ENCODE results near the gene COL5A1. TPM values are rescaled to one million over a fixed set of nuclear protein-coding genes. Genes with fewer than 3 reads are reported as not detected.
A peak's percentile ranks its signal among the peaks of the same experiment; 100 is the strongest.

COL5A1 gene
- total and polyA plus RNA-seq, 4 donors: 12.2 to 169 (median 65.4) TPM

DNA sequence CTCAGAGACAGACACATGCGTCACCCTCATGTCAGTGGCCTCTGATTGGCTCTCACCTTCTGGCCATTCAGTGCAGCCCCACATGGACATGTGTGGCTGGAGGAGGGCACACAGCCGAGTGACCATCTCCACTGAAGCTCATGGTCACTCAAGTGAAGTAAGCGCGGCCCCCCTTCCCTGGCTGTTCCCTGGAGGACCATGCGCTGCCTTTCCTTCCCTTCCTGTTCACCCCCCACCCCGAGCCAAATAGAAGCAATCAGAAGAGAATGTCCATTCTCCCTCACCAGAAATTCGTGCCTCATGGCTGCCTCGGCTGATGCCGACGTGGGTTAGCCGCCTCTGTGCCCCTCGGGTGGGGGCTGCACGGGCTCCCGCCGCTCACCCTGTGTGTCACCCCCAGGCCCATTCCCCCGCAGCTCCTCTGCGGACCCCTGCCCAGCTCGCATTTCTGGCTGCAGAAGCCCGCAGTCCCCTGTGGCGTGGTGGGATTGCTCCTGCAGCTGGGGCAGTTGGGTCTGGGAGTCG is 12.5 kb upstream of the COL5A1 start:
- Histone ChIP-seq H3K36me3 (ENCODE audit: control insufficient read depth in 4 of 4, insufficient read depth in 4 of 4, low read length in 4 of 4) (no peaks in the 10 kb centered on the region), H3K9ac (ENCODE audit: insufficient read depth in 1 of 2, low read length in 2 of 2) (no peak overlapping the region), H3K9me3 (ENCODE audit: control insufficient read depth in 4 of 4, insufficient read depth in 3 of 4, low read length in 3 of 4) (no peaks in the 10 kb centered on the region), H3K27me3 (ENCODE audit: control insufficient read depth in 3 of 3, insufficient read depth in 3 of 3, low read length in 2 of 3) (no peaks in the 10 kb centered on the region), H3K4me3 (no peak overlapping the region), H3K4me1 (ENCODE audit: control insufficient read depth in 5 of 5, insufficient read depth in 5 of 5, low read length in 5 of 5) (peaks cover 0 to 26% (median 4%) of the 10 kb centered on the region in 5 donors), H3K27ac (ENCODE audit: low read depth in 1 of 2, low read length in 1 of 2) (no peak overlapping the region)
- TF ChIP-seq, protein P1, sequence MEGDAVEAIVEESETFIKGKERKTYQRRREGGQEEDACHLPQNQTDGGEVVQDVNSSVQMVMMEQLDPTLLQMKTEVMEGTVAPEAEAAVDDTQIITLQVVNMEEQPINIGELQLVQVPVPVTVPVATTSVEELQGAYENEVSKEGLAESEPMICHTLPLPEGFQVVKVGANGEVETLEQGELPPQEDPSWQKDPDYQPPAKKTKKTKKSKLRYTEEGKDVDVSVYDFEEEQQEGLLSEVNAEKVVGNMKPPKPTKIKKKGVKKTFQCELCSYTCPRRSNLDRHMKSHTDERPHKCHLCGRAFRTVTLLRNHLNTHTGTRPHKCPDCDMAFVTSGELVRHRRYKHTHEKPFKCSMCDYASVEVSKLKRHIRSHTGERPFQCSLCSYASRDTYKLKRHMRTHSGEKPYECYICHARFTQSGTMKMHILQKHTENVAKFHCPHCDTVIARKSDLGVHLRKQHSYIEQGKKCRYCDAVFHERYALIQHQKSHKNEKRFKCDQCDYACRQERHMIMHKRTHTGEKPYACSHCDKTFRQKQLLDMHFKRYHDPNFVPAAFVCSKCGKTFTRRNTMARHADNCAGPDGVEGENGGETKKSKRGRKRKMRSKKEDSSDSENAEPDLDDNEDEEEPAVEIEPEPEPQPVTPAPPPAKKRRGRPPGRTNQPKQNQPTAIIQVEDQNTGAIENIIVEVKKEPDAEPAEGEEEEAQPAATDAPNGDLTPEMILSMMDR (IDR thresholded peaks at IDR 0.05; ENCODE audit: control extremely low read depth, extremely low read depth): no peak
- ATAC-seq (ENCODE audit: insufficient read depth, low FRiP score) (no peak), DNase-seq (peak in 1 of 3 donors; percentile 6)
- 91 to 94% methylated on average over 21 of the region's 21 CpGs for WGBS, 2 donors

DNA sequence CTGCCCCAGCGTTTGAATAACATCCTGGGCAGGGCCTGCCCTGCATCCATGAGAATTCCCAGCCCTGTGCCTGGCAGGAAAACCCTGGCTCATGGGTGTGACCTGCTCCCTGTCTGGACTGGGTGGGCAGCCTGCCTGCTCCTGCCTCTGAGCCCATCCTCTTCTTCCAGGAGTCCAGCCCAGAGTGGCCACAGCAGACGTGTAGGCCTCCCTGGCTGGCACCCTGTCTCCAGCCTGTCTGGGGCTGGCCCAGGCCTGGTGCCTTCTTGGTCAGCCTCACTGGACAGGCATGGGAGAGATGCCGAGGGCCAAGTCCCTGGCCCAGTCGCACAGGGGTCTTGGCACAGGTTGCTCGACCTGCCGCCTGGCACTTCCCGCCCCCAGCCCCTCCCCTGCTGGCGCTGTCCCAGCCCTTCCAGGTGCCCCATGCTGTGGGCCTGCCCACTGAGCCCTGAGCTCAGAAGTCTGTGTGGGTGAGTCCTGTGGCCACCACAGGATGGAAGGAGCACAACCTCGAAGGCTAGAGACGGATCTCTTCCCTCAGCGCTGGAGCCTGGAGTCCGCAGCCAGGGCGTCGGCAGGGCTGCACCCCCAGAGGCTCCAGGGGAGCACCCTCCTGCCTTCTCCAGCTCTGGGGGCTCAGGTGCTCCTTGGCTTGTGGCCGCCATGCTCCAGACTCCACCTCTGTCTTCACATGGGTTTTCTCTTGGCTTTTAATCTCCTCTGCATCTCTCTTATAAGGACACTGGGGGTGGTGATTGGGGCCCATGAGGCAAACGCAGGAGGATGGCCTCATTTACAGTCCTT is 11.8 kb upstream of the COL5A1 start:
- Histone ChIP-seq H3K9ac (ENCODE audit: insufficient read depth in 1 of 2, low read length in 2 of 2) (no peak overlapping the region), H3K36me3 (ENCODE audit: control insufficient read depth in 4 of 4, insufficient read depth in 4 of 4, low read length in 4 of 4) (no peaks in the 10 kb centered on the region), H3K4me1 (ENCODE audit: control insufficient read depth in 5 of 5, insufficient read depth in 5 of 5, low read length in 5 of 5) (peaks cover 0 to 23% (median 4%) of the 10 kb centered on the region in 5 donors), H3K27ac (ENCODE audit: low read depth in 1 of 2, low read length in 1 of 2) (no peak overlapping the region), H3K9me3 (ENCODE audit: control insufficient read depth in 4 of 4, insufficient read depth in 3 of 4, low read length in 3 of 4) (no peaks in the 10 kb centered on the region), H3K4me3 (no peak overlapping the region), H3K27me3 (ENCODE audit: control insufficient read depth in 3 of 3, insufficient read depth in 3 of 3, low read length in 2 of 3) (no peaks in the 10 kb centered on the region)
- ATAC-seq (ENCODE audit: insufficient read depth, low FRiP score): no peak
- TF ChIP-seq, protein P1 (IDR thresholded peaks at IDR 0.05; ENCODE audit: control extremely low read depth, extremely low read depth): no peak
- DNase-seq: peak in 1 of 3 donors; percentile 6
- WGBS, 2 donors: 85 to 88% methylated on average over 16 of the region's 16 CpGs

DNA sequence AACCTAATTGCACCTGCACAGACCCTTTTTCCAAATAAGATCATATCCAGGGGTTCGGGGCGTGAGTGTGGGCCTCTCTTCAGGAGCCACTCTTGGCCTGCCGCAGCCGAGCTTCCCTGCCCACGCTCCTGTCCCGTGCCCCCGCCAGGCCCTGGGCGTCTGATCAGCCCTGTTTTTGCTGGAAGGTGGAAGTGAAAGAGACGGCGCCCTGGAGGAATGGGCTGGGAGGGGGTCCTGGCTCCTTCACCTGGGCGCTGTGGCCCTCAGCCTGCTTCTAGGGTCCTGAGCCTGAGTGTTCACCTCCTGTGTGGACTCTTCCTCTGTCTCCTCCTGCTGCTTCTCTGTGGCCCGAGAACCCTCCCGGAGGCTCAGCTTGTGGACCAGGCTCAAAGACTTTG is 11.2 kb upstream of the COL5A1 start:
- WGBS, 2 donors: 90 to 91% methylated on average over 13 of the region's 13 CpGs
- Histone ChIP-seq H3K9ac (ENCODE audit: insufficient read depth in 1 of 2, low read length in 2 of 2) (no peak overlapping the region), H3K27me3 (ENCODE audit: control insufficient read depth in 3 of 3, insufficient read depth in 3 of 3, low read length in 2 of 3) (no peaks in the 10 kb centered on the region), H3K36me3 (ENCODE audit: control insufficient read depth in 4 of 4, insufficient read depth in 4 of 4, low read length in 4 of 4) (no peaks in the 10 kb centered on the region), H3K4me3 (no peak overlapping the region), H3K27ac (ENCODE audit: low read depth in 1 of 2, low read length in 1 of 2) (no peak overlapping the region), H3K9me3 (ENCODE audit: control insufficient read depth in 4 of 4, insufficient read depth in 3 of 4, low read length in 3 of 4) (no peaks in the 10 kb centered on the region), H3K4me1 (ENCODE audit: control insufficient read depth in 5 of 5, insufficient read depth in 5 of 5, low read length in 5 of 5) (peaks cover 0 to 17% (median 2%) of the 10 kb centered on the region in 5 donors)
- ATAC-seq (ENCODE audit: insufficient read depth, low FRiP score): no peak
- DNase-seq: peak in 1 of 3 donors; percentile 6
- TF ChIP-seq, protein P1 (IDR thresholded peaks at IDR 0.05; ENCODE audit: control extremely low read depth, extremely low read depth): no peak

Measured in lung (tissue), 12 donors.